GM18526 (cell line): ENCODE data around the gene SYTL2.

Experiments
- POLR2A ChIP-seq: IDR thresholded peaks from 3 replicates; pipeline ENCODE4 v1.6.1; 2011; ENCODE audit not compliant: insufficient read length; ENCODE audit errors: extremely low read depth

Gene SYTL2

GRCh38 chr11:85810871-85811611 is at the start of gene SYTL2:
TSS of gene SYTL2 (minus strand) at chr11:85811141. CDS start at chr11:85757725, 53,416 bp downstream.
- no peak for TF ChIP-seq POLR2A

- no peak for TF ChIP-seq POLR2A
These were observed 46.2 kb upstream of the SYTL2 start for GRCh38 chr11:85857098-85857497.

- no peak for TF ChIP-seq POLR2A
These were observed 44.4 kb upstream of the SYTL2 start, which contains the start of gene CCDC83 for GRCh38 chr11:85855341-85855656. TSS of gene CCDC83 (plus strand) at chr11:85855383. CDS start at chr11:85865124, 9,741 bp downstream.

- peak; percentile 37 for TF ChIP-seq POLR2A
These were observed 43.8 kb upstream of the SYTL2 start for GRCh38 chr11:85854557-85855340.

- no peak for TF ChIP-seq POLR2A
These were observed 43.2 kb upstream of the SYTL2 start for GRCh38 chr11:85854212-85854556.

- no peak for TF ChIP-seq POLR2A
These were observed 37.6 kb upstream of the SYTL2 start for GRCh38 chr11:85848556-85848955.

GRCh38 chr11:85848006-85848405 is 37.1 kb upstream of the SYTL2 start:
- TF ChIP-seq POLR2A, result no peak

GRCh38 chr11:85847436-85847835 is 36.5 kb upstream of the SYTL2 start:
- TF ChIP-seq POLR2A, result no peak

- no peak for TF ChIP-seq POLR2A
These were observed 34.2 kb upstream of the SYTL2 start for GRCh38 chr11:85845124-85845631.

GRCh38 chr11:85844439-85845123 is 33.6 kb upstream of the SYTL2 start:
- TF ChIP-seq POLR2A, result no peak

GRCh38 chr11:85843929-85844328 is 33.0 kb upstream of the SYTL2 start:
- no peak for TF ChIP-seq POLR2A

GRCh38 chr11:85835729-85836128 is 24.8 kb upstream of the SYTL2 start:
- TF ChIP-seq POLR2A, result no peak

GRCh38 chr11:85835263-85835662 is 24.3 kb upstream of the SYTL2 start:
- no peak for TF ChIP-seq POLR2A

- no peak for TF ChIP-seq POLR2A
These were observed 20.1 kb upstream of the SYTL2 start for GRCh38 chr11:85831050-85831449.

- TF ChIP-seq POLR2A, result no peak
These were observed 18.2 kb upstream of the SYTL2 start for GRCh38 chr11:85829172-85829571.

- no peak for TF ChIP-seq POLR2A
These were observed 17.7 kb upstream of the SYTL2 start for GRCh38 chr11:85828640-85828978.
